ENCODE measurements around the gene MACROD2. TPM values are rescaled to one million over a fixed set of nuclear protein-coding genes. Genes with fewer than 3 reads are reported as not detected.

The MACROD2 gene
- total RNA-seq, 2 experiments from 2014 or later = not detected

DNA sequence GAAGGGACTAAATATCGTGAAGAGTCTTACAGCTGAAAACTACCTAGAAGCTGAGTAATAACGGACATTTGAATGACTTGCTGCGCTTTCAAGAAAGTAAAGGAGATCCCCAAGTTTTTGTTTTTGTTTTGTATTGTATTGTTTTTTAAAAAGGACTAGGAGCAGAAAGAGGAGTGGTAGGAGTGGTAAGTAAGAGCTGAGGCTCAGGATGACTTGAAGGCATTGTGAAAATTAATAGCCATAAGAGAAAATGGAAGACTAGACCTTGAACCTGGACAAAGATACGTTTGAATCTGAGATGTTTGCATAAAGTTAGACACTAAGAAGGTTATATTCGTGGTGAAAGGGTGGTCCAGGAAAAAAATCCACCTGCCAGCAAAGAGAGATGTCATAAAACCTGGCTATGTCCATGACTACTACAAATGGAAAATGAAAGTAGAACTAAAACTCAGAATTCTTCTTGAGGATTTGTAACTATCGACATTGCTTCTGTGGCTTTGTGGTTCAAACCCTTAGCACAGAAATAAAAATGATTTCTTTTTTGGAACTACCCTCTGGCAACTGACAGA, 1166.8 kb downstream of the MACROD2 start:
- no peak overlapping the region for H3K4me3 Mint-ChIP-seq
- no peaks in the 10 kb centered on the region for H3K27me3 Mint-ChIP-seq
- DNase-seq = no peak
- H3K36me3 Mint-ChIP-seq = no peaks in the 10 kb centered on the region
- POLR2A ChIA-PET = no interaction called here
- no peak overlapping the region for H3K27ac Mint-ChIP-seq
- intact Hi-C loops (cut with micrococcal nuclease) = no loop called here
- H3K9me3 Mint-ChIP-seq = peaks cover 17% of the 10 kb centered on the region
- H3K4me1 Mint-ChIP-seq (ENCODE audit: low read depth) = peaks cover 5% of the 10 kb centered on the region
- CTCF ChIA-PET = no interaction called here

DNA sequence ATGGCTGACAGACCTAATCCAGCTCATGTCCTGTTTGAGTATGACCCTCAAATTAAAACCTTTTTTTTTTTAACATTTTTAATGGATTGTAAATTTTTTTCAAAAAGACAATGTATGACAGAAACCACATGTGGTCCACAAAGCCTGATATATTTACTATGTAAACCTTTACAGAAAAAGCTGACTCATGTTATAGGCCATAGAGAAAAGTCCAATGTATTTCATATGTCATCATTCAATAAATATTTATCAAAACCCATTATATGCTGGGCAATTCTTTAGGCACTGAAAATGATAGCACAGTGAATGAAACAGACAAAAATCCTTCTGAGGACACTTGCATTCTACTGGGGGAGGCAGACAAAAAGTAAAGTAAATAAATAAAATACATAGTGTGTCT, 1168.3 kb downstream of the MACROD2 start:
- H3K27ac Mint-ChIP-seq = no peak overlapping the region
- intact Hi-C loops (cut with micrococcal nuclease) = no loop called here
- no peaks in the 10 kb centered on the region for H3K36me3 Mint-ChIP-seq
- H3K27me3 Mint-ChIP-seq = no peaks in the 10 kb centered on the region
- H3K4me1 Mint-ChIP-seq (ENCODE audit: low read depth) = peaks cover 5% of the 10 kb centered on the region
- H3K4me3 Mint-ChIP-seq = no peak overlapping the region
- POLR2A ChIA-PET = no interaction called here
- peaks cover 9% of the 10 kb centered on the region for H3K9me3 Mint-ChIP-seq
- CTCF ChIA-PET = no interaction called here
- DNase-seq = no peak

DNA sequence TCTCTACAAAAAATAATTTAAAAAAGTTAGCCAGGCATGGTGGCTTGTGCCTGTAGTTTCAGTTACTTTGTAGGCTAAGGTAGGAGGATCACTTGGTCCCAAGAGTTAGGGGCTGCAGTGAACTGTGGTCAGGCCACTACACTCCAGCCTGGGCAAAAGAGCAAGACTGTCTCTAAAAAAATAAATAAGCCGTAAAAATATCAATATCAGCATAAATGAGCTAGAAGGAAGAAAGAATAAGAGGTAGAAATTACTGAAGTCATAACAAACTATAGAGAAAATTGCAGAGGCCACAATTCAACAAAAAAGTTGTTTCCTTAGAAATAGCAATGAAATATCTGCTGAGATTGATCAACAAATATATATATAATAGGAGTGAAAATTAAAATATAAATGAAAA, 1169.4 kb downstream of the MACROD2 start:
- DNase-seq = no peak
- H3K27me3 Mint-ChIP-seq = no peaks in the 10 kb centered on the region
- peaks cover 3% of the 10 kb centered on the region for H3K9me3 Mint-ChIP-seq
- H3K4me3 Mint-ChIP-seq = no peak overlapping the region
- ChIA-PET CTCF (no interaction called here), POLR2A (no interaction called here)
- H3K4me1 Mint-ChIP-seq (ENCODE audit: low read depth) = peaks cover 5% of the 10 kb centered on the region
- no peaks in the 10 kb centered on the region for H3K36me3 Mint-ChIP-seq
- intact Hi-C loops (cut with micrococcal nuclease) = no loop called here
- H3K27ac Mint-ChIP-seq = no peak overlapping the region

DNA sequence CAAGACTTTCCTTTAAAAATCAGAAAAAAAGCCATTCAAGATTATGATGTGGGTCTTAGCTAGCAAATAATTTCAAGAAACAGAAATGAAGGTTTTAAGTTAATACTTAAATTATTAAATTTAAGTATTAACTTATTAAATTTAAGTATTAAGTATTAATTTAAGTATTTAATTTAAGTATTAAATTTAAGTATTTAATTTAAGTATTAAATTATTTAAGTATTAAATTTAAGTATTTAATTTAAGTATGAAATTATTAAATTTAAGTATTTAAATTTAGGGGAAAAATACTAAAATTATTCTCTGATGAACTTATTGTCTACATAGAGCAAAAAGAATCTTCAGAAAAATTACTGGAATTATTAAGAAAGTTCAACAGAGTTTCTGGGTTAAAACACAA, 1171.4 kb downstream of the MACROD2 start:
- H3K4me1 Mint-ChIP-seq (ENCODE audit: low read depth) = peaks cover 5% of the 10 kb centered on the region
- H3K4me3 Mint-ChIP-seq = no peak overlapping the region
- no peaks in the 10 kb centered on the region for H3K36me3 Mint-ChIP-seq
- intact Hi-C loops (cut with micrococcal nuclease) = no loop called here
- ChIA-PET CTCF (no interaction called here), POLR2A (no interaction called here)
- H3K9me3 Mint-ChIP-seq = peaks cover 2% of the 10 kb centered on the region
- H3K27me3 Mint-ChIP-seq = no peaks in the 10 kb centered on the region
- H3K27ac Mint-ChIP-seq = no peak overlapping the region
- DNase-seq = no peak

DNA sequence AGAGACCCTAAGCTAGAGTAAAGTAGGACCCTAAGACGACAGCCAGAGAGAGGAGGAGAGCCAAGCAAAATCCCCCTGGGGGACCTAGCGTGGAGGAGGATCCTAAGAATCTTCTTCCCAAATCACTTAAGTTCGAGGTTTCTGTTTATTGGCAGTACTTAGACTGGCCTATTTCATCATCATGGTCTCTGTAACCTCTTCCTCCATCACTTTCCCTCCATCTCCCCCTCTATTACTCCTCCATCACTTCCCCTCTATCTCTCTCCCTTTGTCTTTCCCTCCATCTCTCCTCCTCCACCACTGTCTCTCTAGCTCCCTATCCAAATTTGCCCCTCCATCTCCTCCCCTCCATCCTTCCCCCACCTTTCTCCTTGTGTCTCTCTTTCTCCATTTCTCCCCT, 1175.7 kb downstream of the MACROD2 start:
- intact Hi-C loops (cut with micrococcal nuclease) = no loop called here
- H3K4me1 Mint-ChIP-seq (ENCODE audit: low read depth) = no peaks in the 10 kb centered on the region

DNA sequence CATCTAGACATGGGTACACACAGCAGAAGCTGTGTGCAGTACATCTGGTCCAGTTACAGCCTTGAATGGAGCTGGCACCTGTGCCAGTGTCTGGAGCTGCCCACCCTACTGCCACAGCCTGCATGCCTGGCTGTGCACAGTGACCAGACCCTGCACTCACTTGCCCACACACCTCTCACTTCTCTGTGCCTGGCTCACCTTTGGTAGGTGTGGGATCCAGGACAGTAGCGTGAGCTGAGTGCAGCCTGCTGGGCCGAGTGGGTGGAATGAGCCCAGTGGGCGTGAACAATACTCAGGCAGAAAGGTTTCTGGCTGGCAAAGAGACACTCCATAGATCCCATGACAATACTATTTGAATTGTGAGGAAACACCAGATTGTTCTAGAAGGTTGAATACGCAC, 1181.6 kb downstream of the MACROD2 start:
- ChIA-PET POLR2A (no interaction called here), CTCF (no interaction called here)
- Mint-ChIP-seq H3K36me3 (no peaks in the 10 kb centered on the region), H3K27me3 (no peaks in the 10 kb centered on the region), H3K4me3 (no peak overlapping the region), H3K4me1 (ENCODE audit: low read depth) (no peaks in the 10 kb centered on the region), H3K27ac (no peak overlapping the region), H3K9me3 (peaks cover 15% of the 10 kb centered on the region)
- no peak for DNase-seq
- intact Hi-C loops (cut with micrococcal nuclease) = no loop called here

More for the DNA sequence above, 1175.7 kb downstream of the MACROD2 start:
- Mint-ChIP-seq H3K27ac (no peak overlapping the region), H3K9me3 (peaks cover 2% of the 10 kb centered on the region), H3K4me3 (no peak overlapping the region), H3K27me3 (no peaks in the 10 kb centered on the region), H3K36me3 (no peaks in the 10 kb centered on the region)
- ChIA-PET CTCF (no interaction called here), POLR2A (no interaction called here)
- DNase-seq = no peak

DNA sequence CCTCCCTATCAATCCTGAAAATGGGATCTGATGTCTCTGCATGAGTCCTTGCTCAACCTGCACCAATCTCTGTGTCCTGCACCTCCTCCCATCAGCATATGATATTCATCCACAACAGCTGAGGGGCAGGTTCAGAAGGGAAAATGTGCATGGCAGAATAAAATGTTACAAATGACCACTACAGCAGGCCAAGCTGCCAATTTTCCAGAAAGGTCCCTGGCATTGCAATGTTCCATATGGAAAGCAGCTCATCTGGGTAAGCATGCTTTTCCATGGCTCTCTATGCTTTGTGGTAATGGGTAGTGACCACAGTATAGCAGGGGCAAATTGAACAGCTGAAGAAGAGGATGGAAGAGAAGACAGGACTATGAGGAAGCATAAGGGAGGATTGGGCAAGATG, 1183.3 kb downstream of the MACROD2 start:
- H3K27ac Mint-ChIP-seq = no peak overlapping the region
- no peaks in the 10 kb centered on the region for H3K36me3 Mint-ChIP-seq
- ChIA-PET POLR2A (no interaction called here), CTCF (no interaction called here)
- intact Hi-C loops (cut with micrococcal nuclease) = no loop called here
- peaks cover 18% of the 10 kb centered on the region for H3K9me3 Mint-ChIP-seq
- no peak overlapping the region for H3K4me3 Mint-ChIP-seq
- H3K4me1 Mint-ChIP-seq (ENCODE audit: low read depth) = no peaks in the 10 kb centered on the region
- H3K27me3 Mint-ChIP-seq = no peaks in the 10 kb centered on the region
- no peak for DNase-seq

DNA sequence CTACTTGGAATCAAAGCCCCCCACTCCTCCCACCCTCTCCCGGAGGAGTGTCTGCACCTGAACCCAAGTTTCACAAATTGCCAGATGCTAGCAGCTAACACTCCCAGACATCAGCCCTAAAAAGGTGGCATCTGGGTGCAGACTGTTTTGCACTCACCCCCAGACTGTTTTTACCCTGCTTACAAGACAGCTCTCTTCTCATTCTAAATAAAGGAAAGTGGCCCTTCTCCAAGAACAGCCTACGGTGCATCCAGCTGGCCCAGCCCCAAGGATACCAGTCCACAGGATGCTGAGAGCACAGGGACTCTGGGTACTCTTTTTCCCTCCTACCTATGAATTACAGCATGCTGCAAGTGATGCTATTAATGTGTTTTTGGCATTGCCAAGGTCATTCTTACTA, 1184.1 kb downstream of the MACROD2 start:
- H3K4me1 Mint-ChIP-seq (ENCODE audit: low read depth) = no peaks in the 10 kb centered on the region
- H3K36me3 Mint-ChIP-seq = no peaks in the 10 kb centered on the region
- DNase-seq = no peak
- H3K4me3 Mint-ChIP-seq = no peak overlapping the region
- no peaks in the 10 kb centered on the region for H3K27me3 Mint-ChIP-seq
- H3K9me3 Mint-ChIP-seq = peaks cover 18% of the 10 kb centered on the region
- intact Hi-C loops (cut with micrococcal nuclease) = no loop called here
- CTCF ChIA-PET = no interaction called here
- no peak overlapping the region for H3K27ac Mint-ChIP-seq
- POLR2A ChIA-PET = no interaction called here

DNA sequence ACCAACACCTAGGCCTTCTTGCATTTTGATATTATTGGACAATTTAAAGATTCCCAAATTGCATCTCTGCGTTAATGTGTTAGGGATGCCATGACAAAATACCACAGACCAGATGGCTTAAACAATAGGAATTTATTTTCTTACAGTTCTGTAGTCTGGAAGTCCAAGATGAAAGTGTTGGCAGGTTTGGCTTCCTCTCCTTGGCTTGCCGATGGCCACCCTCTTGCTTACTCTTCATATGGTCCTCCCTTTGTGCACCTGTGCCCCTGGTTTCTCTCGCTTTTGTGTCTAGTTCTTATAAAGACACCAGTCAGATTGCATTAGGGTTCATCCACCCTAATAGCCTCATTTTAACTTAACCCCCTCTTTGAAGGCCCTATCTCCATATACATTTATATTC, 1184.5 kb downstream of the MACROD2 start:
- ChIA-PET CTCF (no interaction called here), POLR2A (no interaction called here)
- peaks cover 18% of the 10 kb centered on the region for H3K9me3 Mint-ChIP-seq
- no peaks in the 10 kb centered on the region for H3K4me1 Mint-ChIP-seq (ENCODE audit: low read depth)
- H3K4me3 Mint-ChIP-seq = no peak overlapping the region
- DNase-seq = no peak
- intact Hi-C loops (cut with micrococcal nuclease) = no loop called here
- H3K27ac Mint-ChIP-seq = no peak overlapping the region
- no peaks in the 10 kb centered on the region for H3K27me3 Mint-ChIP-seq
- H3K36me3 Mint-ChIP-seq = no peaks in the 10 kb centered on the region

DNA sequence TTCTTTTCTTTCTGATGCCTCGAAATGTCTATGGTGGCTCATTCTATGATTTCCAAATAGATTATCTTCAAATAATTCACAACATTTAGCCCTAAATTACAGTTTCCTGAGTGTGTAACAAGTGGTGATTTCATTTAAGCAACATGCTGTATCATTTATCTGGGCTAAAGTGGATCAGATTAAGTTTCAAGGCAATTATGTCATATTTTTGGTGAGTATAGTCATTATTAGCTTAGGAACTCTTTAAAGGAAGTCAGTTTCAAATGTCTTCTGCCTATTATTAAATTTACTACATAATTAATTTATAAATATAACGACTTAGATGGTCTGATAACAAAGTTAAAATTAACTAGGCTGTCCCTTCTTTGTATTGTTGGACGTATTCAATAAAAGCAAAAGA, 1190.0 kb downstream of the MACROD2 start:
- no peaks in the 10 kb centered on the region for H3K27me3 Mint-ChIP-seq
- no peak overlapping the region for H3K4me3 Mint-ChIP-seq
- no peaks in the 10 kb centered on the region for H3K4me1 Mint-ChIP-seq (ENCODE audit: low read depth)
- H3K27ac Mint-ChIP-seq = no peak overlapping the region
- DNase-seq = no peak
- intact Hi-C loops (cut with micrococcal nuclease) = no loop called here
- no peaks in the 10 kb centered on the region for H3K36me3 Mint-ChIP-seq
- peaks cover 11% of the 10 kb centered on the region for H3K9me3 Mint-ChIP-seq
- POLR2A ChIA-PET = no interaction called here
- CTCF ChIA-PET = no interaction called here

DNA sequence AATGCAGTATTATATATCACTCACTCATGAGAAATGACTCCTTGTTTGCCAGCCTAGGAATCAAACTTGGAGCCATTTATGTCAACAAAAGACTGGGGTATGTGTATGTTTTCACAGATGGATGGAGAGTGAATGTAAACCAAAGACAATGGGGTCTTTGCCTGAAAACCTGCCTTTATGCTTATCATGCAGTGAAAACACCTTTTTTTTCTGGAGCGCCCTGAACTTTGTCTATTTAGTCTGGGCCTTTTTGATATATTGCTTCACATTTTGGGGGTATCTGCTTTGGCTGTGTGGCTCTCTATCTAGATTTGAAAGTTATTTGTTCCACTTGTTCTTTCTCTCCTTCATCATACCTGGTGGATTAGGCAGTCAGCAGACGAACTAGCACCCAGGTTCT, 1190.6 kb downstream of the MACROD2 start:
- no peak overlapping the region for H3K4me3 Mint-ChIP-seq
- no peaks in the 10 kb centered on the region for H3K36me3 Mint-ChIP-seq
- H3K27ac Mint-ChIP-seq = no peak overlapping the region
- DNase-seq = no peak
- intact Hi-C loops (cut with micrococcal nuclease) = no loop called here
- ChIA-PET CTCF (no interaction called here), POLR2A (no interaction called here)
- H3K4me1 Mint-ChIP-seq (ENCODE audit: low read depth) = no peaks in the 10 kb centered on the region
- peaks cover 15% of the 10 kb centered on the region for H3K9me3 Mint-ChIP-seq
- H3K27me3 Mint-ChIP-seq = no peaks in the 10 kb centered on the region

DNA sequence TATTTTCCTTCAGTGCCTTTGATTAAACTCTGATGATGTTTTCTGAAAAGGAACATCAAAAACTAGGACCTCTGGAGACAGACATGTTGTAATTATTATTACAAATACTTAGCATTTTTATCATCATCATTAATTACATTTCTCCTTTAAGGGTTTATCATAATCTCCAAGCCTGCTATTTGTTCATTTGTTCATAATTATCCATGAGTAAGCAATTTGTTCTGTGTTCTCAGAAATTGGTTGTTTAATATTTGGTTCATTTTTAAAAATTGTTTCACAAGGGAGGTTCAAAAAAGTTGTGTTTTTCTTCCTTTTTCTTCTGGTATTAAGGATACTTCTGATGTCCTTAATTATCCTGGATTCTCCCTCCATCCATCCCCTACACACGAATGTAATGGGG, 1192.3 kb downstream of the MACROD2 start:
- POLR2A ChIA-PET = no interaction called here
- no peak overlapping the region for H3K4me3 Mint-ChIP-seq
- H3K9me3 Mint-ChIP-seq = peaks cover 7% of the 10 kb centered on the region
- intact Hi-C loops (cut with micrococcal nuclease) = no loop called here
- no peaks in the 10 kb centered on the region for H3K36me3 Mint-ChIP-seq
- H3K4me1 Mint-ChIP-seq (ENCODE audit: low read depth) = no peaks in the 10 kb centered on the region
- CTCF ChIA-PET = no interaction called here
- H3K27ac Mint-ChIP-seq = no peak overlapping the region
- H3K27me3 Mint-ChIP-seq = no peaks in the 10 kb centered on the region
- no peak for DNase-seq

DNA sequence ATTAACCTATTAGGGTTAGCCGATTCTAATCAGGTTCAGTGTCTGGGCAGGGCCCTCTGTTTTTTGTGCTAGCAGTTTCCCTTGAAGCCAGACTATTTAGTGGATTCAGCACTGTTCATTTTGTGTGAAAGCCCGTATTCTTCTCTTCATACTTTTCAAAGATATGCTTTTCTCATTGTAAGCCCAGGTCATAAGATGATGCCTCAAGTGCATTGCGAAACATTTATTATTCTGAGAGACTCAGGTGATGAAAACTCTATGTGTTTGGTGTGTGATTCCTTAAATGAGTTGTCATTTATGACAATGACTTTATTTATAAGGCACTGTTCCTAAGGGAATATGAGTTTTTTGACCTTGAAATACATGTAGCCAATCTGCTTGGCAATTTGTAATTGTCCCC, 1193.1 kb downstream of the MACROD2 start:
- intact Hi-C loops (cut with micrococcal nuclease) = no loop called here
- Mint-ChIP-seq H3K27ac (no peak overlapping the region), H3K27me3 (no peaks in the 10 kb centered on the region), H3K9me3 (peaks cover 7% of the 10 kb centered on the region), H3K36me3 (no peaks in the 10 kb centered on the region), H3K4me1 (ENCODE audit: low read depth) (no peaks in the 10 kb centered on the region), H3K4me3 (no peak overlapping the region)
- CTCF ChIA-PET = no interaction called here
- POLR2A ChIA-PET = no interaction called here
- no peak for DNase-seq
